Left kidney (tissue), 2 donors: ENCODE results near the gene PCDHGA5. TPM values are rescaled to one million over a fixed set of nuclear protein-coding genes. Genes with fewer than 3 reads are reported as not detected.
"Not testable (repeated sequence)": the region's sequence is repeated elsewhere in the genome, so short reads cannot be mapped to it uniquely, and the experiment has no call there.

Source experiments
- DNase-seq: peaks from one replicate; pipeline ENCODE4 v3.0.0-alpha.2; 2013
- polyA plus RNA-seq: library from polyadenylated mRNA; unstranded; fragments of 120-200 nt; gene quantifications from one replicate; pipeline ENCODE4 v1.2.1, GENCODE V29; 2013; ENCODE audit not compliant: insufficient read length

The PCDHGA5 gene
- polyA plus RNA-seq, 1 donor = 2.7 TPM

- DNase-seq = no peak
These were observed 20.7 kb downstream of the PCDHGA5 start for GRCh38 chr5:141384471-141385267.

- not testable (repeated sequence) for DNase-seq
These were observed 23.8 kb downstream of the PCDHGA5 start, which contains the start of gene PCDHGB4 for GRCh38 chr5:141387557-141388311. TSS of gene PCDHGB4 (plus strand) at chr5:141387698. CDS start at chr5:141387885, 187 bp downstream.

GRCh38 chr5:141388661-141389060, 24.7 kb downstream of the PCDHGA5 start:
- DNase-seq = no peak

GRCh38 chr5:141389153-141390042, 25.4 kb downstream of the PCDHGA5 start:
- no peak for DNase-seq

GRCh38 chr5:141392429-141393198, 28.7 kb downstream of the PCDHGA5 start, which contains the start of gene PCDHGA8:
TSS of gene PCDHGA8 (plus strand) at chr5:141392633. CDS start at chr5:141392814, 181 bp downstream.
- no peak for DNase-seq

GRCh38 chr5:141393267-141393666, 29.3 kb downstream of the PCDHGA5 start:
- DNase-seq = no peak

GRCh38 chr5:141394401-141395187, 30.6 kb downstream of the PCDHGA5 start:
- not testable (repeated sequence) for DNase-seq

- not testable (repeated sequence) for DNase-seq
These were observed 34.0 kb downstream of the PCDHGA5 start, which contains the start of gene PCDHGB5 for GRCh38 chr5:141397756-141398551. TSS of gene PCDHGB5 (plus strand) at chr5:141397947. CDS start at chr5:141398128, 181 bp downstream.

- no peak for DNase-seq
These were observed 34.6 kb downstream of the PCDHGA5 start for GRCh38 chr5:141398608-141399007.

GRCh38 chr5:141399555-141400258, 35.7 kb downstream of the PCDHGA5 start:
- DNase-seq = no peak

- no peak for DNase-seq
These were observed 38.7 kb downstream of the PCDHGA5 start, which contains the start of gene PCDHGA9 for GRCh38 chr5:141402553-141403243. TSS of gene PCDHGA9 (plus strand) at chr5:141402778. CDS start at chr5:141402953, 175 bp downstream.

- no peak for DNase-seq
These were observed 39.4 kb downstream of the PCDHGA5 start for GRCh38 chr5:141403387-141403786.

GRCh38 chr5:141407790-141408505, 44.0 kb downstream of the PCDHGA5 start, which contains the start of gene PCDHGB6:
TSS of gene PCDHGB6 (plus strand) at chr5:141408021. CDS start at chr5:141408203, 182 bp downstream.
- not testable (repeated sequence) for DNase-seq

- no peak for DNase-seq
These were observed 45.8 kb downstream of the PCDHGA5 start for GRCh38 chr5:141409598-141410306.

GRCh38 chr5:141411575-141411974, 47.6 kb downstream of the PCDHGA5 start:
- no peak for DNase-seq

GRCh38 chr5:141412854-141413539, 49.0 kb downstream of the PCDHGA5 start, which contains the start of gene PCDHGA10:
TSS of gene PCDHGA10 (plus strand) at chr5:141412987. CDS start at chr5:141413176, 189 bp downstream.
- DNase-seq = no peak
